ENCODE data around the gene FLT1.

FLT1 gene

GRCh38 chr13:28494778-28495537 lies at the start of gene FLT1:
Gene FLT1, minus strand, starts transcription at chr13:28495128. Its CDS starts 285 bp downstream, at chr13:28494843.
- DNase-seq (ENCODE audit: low read depth in 1 of 2, low spot score in 1 of 2): no peak

GRCh38 chr13:28544026-28544425 lies 49.1 kb upstream of the FLT1 start:
- DNase-seq (ENCODE audit: low read depth in 1 of 2, low spot score in 1 of 2): no peak

- DNase-seq (ENCODE audit: low read depth in 1 of 2, low spot score in 1 of 2): no peak
Measured at GRCh38 chr13:28542804-28543203, 47.9 kb upstream of the FLT1 start.

- no peak for DNase-seq (ENCODE audit: low read depth in 1 of 2, low spot score in 1 of 2)
Measured at GRCh38 chr13:28541966-28542365, 47.0 kb upstream of the FLT1 start.

- no peak for DNase-seq (ENCODE audit: low read depth in 1 of 2, low spot score in 1 of 2)
Measured at GRCh38 chr13:28540612-28541011, 45.7 kb upstream of the FLT1 start.

- no peak for DNase-seq (ENCODE audit: low read depth in 1 of 2, low spot score in 1 of 2)
Measured at GRCh38 chr13:28539625-28540286, 44.8 kb upstream of the FLT1 start.

- DNase-seq (ENCODE audit: low read depth in 1 of 2, low spot score in 1 of 2): no peak
Measured at GRCh38 chr13:28538932-28539331, 44.0 kb upstream of the FLT1 start.

GRCh38 chr13:28537171-28537570 lies 42.2 kb upstream of the FLT1 start:
- DNase-seq (ENCODE audit: low read depth in 1 of 2, low spot score in 1 of 2): no peak

GRCh38 chr13:28536371-28536770 lies 41.4 kb upstream of the FLT1 start:
- DNase-seq (ENCODE audit: low read depth in 1 of 2, low spot score in 1 of 2): no peak

GRCh38 chr13:28535734-28536133 lies 40.8 kb upstream of the FLT1 start:
- DNase-seq (ENCODE audit: low read depth in 1 of 2, low spot score in 1 of 2): no peak

GRCh38 chr13:28534801-28535200 lies 39.9 kb upstream of the FLT1 start:
- DNase-seq (ENCODE audit: low read depth in 1 of 2, low spot score in 1 of 2): no peak

- DNase-seq (ENCODE audit: low read depth in 1 of 2, low spot score in 1 of 2): no peak
Measured at GRCh38 chr13:28534210-28534609, 39.3 kb upstream of the FLT1 start.

- no peak for DNase-seq (ENCODE audit: low read depth in 1 of 2, low spot score in 1 of 2)
Measured at GRCh38 chr13:28533441-28534166, 38.7 kb upstream of the FLT1 start.

GRCh38 chr13:28533125-28533436 lies 38.2 kb upstream of the FLT1 start:
- no peak for DNase-seq (ENCODE audit: low read depth in 1 of 2, low spot score in 1 of 2)

GRCh38 chr13:28532388-28533124 lies 37.6 kb upstream of the FLT1 start:
- no peak for DNase-seq (ENCODE audit: low read depth in 1 of 2, low spot score in 1 of 2)

- no peak for DNase-seq (ENCODE audit: low read depth in 1 of 2, low spot score in 1 of 2)
Measured at GRCh38 chr13:28531845-28532387, 37.0 kb upstream of the FLT1 start.

GRCh38 chr13:28531077-28531844 lies 36.3 kb upstream of the FLT1 start:
- no peak for DNase-seq (ENCODE audit: low read depth in 1 of 2, low spot score in 1 of 2)

- no peak for DNase-seq (ENCODE audit: low read depth in 1 of 2, low spot score in 1 of 2)
Measured at GRCh38 chr13:28530729-28531076, 35.8 kb upstream of the FLT1 start.

- DNase-seq (ENCODE audit: low read depth in 1 of 2, low spot score in 1 of 2): no peak
Measured at GRCh38 chr13:28529836-28530235, 34.9 kb upstream of the FLT1 start.

GRCh38 chr13:28528848-28529247 lies 33.9 kb upstream of the FLT1 start:
- no peak for DNase-seq (ENCODE audit: low read depth in 1 of 2, low spot score in 1 of 2)

GRCh38 chr13:28528388-28528787 lies 33.5 kb upstream of the FLT1 start:
- no peak for DNase-seq (ENCODE audit: low read depth in 1 of 2, low spot score in 1 of 2)
